HG03135 (cell line): ENCODE data around the gene RXFP4.

ENCODE experiments used
- ATAC-seq: cut with Tn5 transposase; IDR thresholded peaks from one replicate; pipeline ENCODE4 v1.9.1; 2021; ENCODE audit warnings: mild to moderate bottlenecking, moderate library complexity; ENCODE audit not compliant: unreplicated experiment

RXFP4 gene

GRCh38 chr1:155957411-155957915 is 16.0 kb downstream of the RXFP4 start:
- ATAC-seq, result no peak

- no peak for ATAC-seq
These were observed 18.8 kb downstream of the RXFP4 start for GRCh38 chr1:155960081-155960745.

DNA sequence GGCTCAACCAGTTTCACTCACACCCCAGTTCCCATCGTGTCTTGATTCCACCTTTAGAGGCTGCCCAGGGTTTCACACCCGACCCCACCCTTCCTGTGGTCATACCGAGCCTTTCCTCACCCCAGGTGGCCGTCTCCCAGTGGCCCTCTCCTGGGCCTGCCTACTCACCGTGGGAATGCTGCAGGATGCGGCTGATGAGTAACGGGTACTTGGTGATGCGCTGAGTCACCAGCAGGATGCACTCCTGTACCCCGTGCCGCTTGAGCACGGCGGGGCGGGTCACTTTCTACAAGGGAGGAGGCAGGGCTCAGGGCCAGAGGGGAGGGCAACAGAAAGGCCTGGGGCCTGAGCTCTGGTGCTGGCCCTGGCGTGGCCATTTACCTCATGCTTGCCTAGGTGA is 20.5 kb downstream of the RXFP4 start:
- ATAC-seq, result no peak

DNA sequence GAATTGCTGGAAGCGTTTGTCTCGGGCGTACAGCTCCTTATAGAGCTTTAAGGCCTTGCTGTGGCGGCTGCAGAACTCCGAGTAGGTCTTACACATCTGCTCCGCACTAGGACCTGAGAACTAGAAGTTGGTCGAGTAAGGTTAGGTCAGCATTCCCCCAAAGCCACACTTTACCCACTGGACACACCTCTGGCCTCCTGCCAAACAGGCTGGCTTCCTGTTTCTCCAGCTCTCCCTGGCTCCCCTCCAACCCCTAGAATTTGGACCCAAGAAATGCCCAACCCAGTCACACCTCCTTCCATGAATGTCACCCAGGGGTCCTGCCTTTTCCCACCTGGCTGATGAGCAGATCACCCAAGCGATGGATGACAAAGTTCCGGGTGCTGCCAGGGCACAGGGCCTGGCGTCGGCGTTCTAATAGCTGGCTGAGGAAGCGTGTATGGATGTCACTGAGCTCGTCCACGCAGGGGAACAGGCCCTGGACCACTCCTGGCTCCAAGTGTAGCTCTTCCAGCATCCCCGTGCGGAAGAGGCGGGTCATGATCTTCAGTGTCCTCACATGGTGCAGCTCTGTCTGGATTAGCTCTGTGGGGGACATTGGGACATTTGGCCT is 21.3 kb downstream of the RXFP4 start:
- no peak for ATAC-seq

GRCh38 chr1:155964193-155964592 is 22.8 kb downstream of the RXFP4 start:
- no peak for ATAC-seq

- ATAC-seq, result no peak
These were observed 24.7 kb downstream of the RXFP4 start for GRCh38 chr1:155966135-155966534.

GRCh38 chr1:155966750-155967149 is 25.3 kb downstream of the RXFP4 start:
- ATAC-seq, result no peak

- no peak for ATAC-seq
These were observed 26.1 kb downstream of the RXFP4 start for GRCh38 chr1:155967341-155968050.

DNA sequence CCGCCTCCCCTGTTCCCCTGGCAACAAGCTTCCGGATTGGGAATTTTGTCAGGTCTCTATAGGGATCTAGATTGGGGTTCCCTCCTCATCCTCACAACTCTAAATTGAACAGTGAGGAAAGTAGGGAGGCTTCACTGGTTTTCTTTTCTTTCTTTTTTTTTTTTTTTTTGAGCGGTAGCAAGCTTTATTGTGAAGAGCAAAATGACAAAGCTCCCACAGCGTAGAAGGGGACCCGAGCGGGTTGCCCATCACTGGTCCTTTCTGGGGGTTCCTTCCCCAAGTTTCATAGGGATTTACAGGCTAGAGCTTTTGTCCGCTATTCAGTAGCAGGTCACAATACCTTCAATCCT is 26.6 kb downstream of the RXFP4 start:
- no peak for ATAC-seq

- no peak for ATAC-seq
These were observed 27.2 kb downstream of the RXFP4 start for GRCh38 chr1:155968670-155969069.

DNA sequence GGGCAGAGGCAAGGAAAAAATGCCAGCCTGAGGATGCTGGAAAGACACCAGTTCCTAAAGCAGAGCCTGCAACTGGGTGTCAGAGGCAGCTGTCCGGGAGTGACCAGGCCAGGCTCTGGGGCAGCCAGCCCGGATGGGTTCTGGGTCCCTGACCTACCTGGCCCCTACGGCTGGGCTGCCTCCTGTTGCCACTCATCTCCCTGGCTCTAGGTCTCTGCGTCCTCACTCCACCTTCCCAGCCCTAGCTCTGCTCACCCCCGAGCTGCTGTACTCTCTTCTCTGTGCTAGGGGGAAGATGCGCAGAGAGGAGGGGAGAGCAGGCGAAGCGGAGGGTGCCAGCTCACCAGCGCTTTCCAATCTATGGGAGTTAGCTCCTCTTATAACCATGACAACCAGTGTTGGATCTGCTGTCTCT is 27.9 kb downstream of the RXFP4 start:
- ATAC-seq, result no peak

- ATAC-seq, result peak; percentile 56
These were observed 29.2 kb downstream of the RXFP4 start for GRCh38 chr1:155970531-155971167.

- no peak for ATAC-seq
These were observed 30.7 kb downstream of the RXFP4 start for GRCh38 chr1:155971910-155972809.

DNA sequence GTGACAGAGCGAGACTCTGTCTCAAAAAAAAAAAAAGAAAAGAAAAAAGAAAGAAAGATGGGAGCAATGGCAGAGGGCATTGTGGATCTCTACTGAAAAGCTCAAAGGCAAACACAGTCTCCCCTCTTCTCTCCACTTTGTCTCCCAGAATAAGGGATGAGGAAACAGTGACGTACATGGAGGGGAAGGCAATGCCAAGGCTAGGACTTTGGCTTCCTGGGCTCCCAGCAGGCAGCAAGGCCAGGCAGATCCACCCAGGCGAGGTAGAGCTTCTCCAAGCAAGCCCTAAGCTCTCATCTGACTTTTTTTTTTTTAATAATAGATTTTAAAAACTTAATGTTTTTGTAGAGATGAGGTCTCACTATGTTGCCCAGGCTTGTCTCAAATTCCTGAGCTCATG is 32.3 kb downstream of the RXFP4 start:
- no peak for ATAC-seq

DNA sequence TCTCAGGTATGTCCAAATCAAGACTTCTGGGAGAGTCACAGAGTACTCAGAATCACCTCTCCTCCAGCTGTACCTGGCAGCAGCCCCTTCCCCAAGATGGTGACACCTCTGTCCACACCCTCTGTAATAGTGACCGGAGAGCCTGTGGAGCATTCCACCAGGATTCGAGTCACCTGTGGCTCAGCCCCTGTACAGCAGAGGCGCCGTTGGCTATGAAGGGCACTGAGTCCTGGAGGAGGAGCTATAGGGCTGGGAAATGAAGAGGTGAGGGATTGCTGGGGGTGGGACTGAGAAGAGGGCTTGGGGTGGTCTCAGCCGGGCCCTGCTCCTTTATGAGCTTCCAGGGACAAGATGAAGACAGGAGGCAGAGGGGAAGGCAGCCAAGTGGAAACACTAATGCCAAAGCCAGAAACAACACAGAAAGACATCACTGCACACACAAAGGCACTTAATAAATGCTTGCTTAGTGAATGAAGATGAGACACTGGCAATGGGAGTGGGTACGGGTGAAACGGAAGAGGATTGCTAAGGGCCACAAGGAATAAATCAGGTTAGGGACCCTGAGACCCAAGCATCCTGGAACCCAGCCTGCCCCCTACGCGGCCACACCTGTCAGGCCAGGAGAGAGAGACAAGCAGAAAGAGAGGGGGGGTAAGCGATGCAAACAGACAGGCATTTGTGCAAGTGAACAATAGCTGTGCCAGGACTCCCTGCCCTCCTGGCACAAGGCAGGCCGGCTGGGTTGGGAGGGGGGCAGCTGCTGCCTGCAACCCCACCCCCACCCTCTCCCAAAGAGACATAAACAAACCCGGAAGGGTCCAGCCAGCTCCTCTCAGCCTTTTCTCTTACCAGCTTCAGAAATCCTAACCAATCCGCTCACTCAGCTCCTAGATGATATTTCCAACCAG is 33.0 kb downstream of the RXFP4 start:
- ATAC-seq, result no peak

DNA sequence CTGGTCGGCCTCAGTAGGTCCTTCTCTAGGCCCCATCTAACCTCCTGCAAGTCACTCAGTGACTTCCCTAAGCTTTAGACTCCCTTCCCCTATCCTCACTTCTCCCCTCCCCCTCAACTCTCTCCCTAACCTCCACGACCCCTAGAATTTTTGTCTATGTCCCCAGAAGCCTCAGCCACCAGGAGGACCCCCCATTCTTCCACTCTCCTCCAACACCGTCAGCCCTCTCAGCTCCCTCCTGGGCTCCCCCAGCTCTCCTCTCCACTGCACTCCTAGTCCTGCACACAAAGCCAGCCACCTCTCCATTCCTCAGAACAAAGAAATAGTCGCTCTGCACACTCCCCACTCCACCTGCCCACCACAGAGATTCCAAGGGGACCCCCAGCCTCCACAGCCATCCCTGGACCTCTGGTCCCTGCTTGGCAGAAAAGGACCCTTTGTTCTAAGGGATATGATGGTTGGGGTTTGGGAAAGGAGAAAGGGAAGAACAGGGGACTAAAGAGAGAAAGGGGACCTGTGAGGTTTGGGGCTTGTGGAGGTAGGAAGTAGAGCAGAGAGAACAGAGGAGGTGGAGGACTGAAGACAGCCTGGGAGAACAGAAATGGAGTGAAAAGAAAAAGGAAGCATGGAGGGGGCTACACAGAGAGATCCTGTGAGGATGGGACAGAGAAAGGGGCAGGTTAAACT is 34.1 kb downstream of the RXFP4 start:
- ATAC-seq, result no peak

- ATAC-seq, result no peak
These were observed 34.8 kb downstream of the RXFP4 start for GRCh38 chr1:155976062-155976912.
